Upper lobe of right lung (tissue), 1 donor: ENCODE data around the gene OSBPL2. TPM values are rescaled to one million over a fixed set of nuclear protein-coding genes. Genes with fewer than 3 reads are reported as not detected.

Experiments used
- ATAC-seq: fragments of 200-7000 bp; cut with Tn5 transposase; one replicate; pipeline ENCODE4 v1.9.1; 2020; ENCODE audit warnings: mild to moderate bottlenecking, moderate library complexity
- DNase-seq: peaks from one replicate; pipeline ENCODE4 v3.0.0-alpha.2; 2020
- H3K27ac ChIP-seq: fragments of 200-600 bp; one replicate; pipeline ENCODE4 v1.8.0; 2022
- H3K27me3 ChIP-seq: fragments of 200-600 bp; one replicate; pipeline ENCODE4 v1.8.0; 2022; ENCODE audit warnings: mild to moderate bottlenecking
- H3K36me3 ChIP-seq: fragments of 200-600 bp; one replicate; pipeline ENCODE4 v1.8.0; 2022
- H3K4me1 ChIP-seq: fragments of 200-600 bp; one replicate; pipeline ENCODE4 v1.8.0; 2022
- H3K4me3 ChIP-seq: fragments of 200-600 bp; one replicate; pipeline ENCODE4 v1.8.0; 2022; ENCODE audit warnings: mild to moderate bottlenecking
- H3K9me3 ChIP-seq: fragments of 200-600 bp; one replicate; pipeline ENCODE4 v1.8.0; 2022
- intact Hi-C: fragments of 100-400 bp; cut with DNase I; formaldehyde crosslinking; loops from one replicate; pipeline ENCODE4 v1.11.0; 2022
- total RNA-seq: library from RNA; stranded (reverse); fragmentation: NEBNext Ultra II Directional; extraction: Animal tissue kit (Norgen Biotek cat#: 25700); gene quantifications from one replicate; pipeline ENCODE4 v1.2.1, GENCODE V29; 2021
- TF ChIP-seq, protein P1 (sequence below): fragments of 200-600 bp; IDR thresholded peaks from one replicate; pipeline ENCODE4 v1.8.0; 2022; ENCODE audit warnings: antibody characterized with exemption
- donor health status: DM: no; HTN: yes; CAD: no; lungs with severe emphysema.

OSBPL2 gene
- total RNA-seq, 1 donor from 2014 or later: 52.3 TPM

DNA sequence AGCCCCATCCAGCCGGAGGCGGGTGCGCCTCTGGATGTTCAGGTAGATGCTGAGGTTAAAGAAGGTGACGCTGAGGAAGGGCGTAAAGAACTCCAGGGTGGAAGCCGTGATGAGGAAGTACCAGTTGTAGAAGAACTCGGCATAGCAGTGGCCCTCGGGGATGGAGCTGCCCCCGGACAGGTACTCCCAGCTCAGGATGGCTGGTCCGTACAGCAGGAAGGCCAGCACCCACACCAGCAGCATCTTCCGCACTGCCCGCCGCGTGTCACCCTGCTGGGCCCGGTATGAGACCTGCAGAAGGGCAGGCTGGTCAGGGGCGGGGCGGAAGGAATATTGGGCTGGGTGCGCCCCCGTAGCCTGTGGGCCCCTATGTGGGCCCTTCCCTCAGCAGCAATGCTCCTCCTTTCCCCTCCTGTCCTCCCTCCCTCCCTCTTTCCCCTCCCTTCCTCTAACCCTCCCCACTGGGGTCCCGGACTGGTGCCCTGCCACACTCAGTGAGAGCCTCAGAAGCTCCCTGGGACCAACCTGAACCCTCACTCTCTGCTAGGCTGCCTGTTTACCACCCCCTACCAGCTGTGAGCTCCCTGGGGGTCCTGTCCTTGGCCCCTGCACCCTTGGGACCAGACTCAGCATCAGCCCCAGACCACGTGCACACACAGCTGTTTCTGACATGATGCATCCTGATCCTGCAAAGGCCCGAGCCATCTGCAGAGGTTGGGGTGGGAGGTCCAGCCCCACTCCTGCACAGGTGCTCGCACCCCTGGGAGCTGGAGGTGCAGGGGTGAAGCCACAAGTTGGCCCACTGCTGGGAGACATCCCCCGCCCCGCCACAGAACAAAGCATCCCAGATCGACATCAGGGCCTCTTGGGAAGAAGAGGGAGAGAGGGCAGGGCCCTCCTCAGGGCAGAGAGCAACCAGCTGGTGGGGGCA, 21.4 kb upstream of the OSBPL2 start:
- peaks cover 74% of the 10 kb centered on the region for H3K27me3 ChIP-seq

DNA sequence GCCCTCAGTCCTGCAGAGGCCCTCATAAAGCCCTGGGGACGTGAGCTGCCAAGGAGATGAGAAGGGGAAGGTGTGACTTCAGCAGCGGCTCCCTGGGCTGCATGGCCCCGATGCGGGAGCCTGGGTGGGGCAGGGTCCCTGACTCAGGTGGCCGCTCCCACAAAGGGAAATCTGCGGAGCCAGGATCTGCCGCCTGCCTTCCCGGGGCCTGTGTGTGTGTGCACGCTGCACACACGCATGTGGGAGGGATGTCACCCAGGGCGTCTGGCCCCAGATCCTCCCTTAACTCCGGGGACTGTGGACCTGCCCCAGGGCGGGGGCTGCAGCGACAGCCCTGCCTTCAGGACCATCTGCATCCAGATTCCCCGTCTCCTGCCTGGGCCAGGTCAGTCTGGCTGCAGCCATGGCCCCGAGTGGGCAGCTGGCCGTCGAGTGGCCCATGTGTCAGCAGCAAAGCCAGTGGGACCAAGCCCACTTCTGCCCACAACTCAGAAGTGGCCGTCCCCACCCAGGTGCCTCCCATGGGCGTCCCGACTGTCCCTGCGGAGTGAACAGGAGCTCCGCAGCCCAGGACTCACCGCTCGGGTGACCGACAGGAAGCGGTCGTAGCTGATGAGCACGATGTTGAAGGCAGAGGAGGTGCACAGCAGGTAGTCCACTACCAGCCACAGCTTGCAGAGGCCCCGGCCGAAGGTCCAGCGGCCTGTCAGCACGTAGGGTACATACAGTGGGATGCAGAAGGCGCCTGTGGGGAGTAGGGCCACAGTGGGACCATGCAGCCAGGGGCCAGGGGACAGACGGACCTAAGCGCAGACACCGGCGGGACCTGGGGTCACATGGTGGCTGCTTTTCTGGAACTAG, 20.2 kb upstream of the OSBPL2 start:
- Histone ChIP-seq H3K4me3 (no peak overlapping the region), H3K27ac (no peak overlapping the region), H3K36me3 (no peaks in the 10 kb centered on the region), H3K4me1 (no peaks in the 10 kb centered on the region), H3K27me3 (peaks cover 83% of the 10 kb centered on the region), H3K9me3 (no peaks in the 10 kb centered on the region)
- intact Hi-C loops: no loop called here
- TF ChIP-seq, protein P1, sequence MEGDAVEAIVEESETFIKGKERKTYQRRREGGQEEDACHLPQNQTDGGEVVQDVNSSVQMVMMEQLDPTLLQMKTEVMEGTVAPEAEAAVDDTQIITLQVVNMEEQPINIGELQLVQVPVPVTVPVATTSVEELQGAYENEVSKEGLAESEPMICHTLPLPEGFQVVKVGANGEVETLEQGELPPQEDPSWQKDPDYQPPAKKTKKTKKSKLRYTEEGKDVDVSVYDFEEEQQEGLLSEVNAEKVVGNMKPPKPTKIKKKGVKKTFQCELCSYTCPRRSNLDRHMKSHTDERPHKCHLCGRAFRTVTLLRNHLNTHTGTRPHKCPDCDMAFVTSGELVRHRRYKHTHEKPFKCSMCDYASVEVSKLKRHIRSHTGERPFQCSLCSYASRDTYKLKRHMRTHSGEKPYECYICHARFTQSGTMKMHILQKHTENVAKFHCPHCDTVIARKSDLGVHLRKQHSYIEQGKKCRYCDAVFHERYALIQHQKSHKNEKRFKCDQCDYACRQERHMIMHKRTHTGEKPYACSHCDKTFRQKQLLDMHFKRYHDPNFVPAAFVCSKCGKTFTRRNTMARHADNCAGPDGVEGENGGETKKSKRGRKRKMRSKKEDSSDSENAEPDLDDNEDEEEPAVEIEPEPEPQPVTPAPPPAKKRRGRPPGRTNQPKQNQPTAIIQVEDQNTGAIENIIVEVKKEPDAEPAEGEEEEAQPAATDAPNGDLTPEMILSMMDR: no peak
- DNase-seq (no peak), ATAC-seq (no peak)

More for the DNA sequence above, 21.4 kb upstream of the OSBPL2 start:
- ATAC-seq (no peak), DNase-seq (no peak)
- intact Hi-C loops: no loop called here
- Histone ChIP-seq H3K4me3 (no peak overlapping the region), H3K4me1 (no peaks in the 10 kb centered on the region), H3K36me3 (no peaks in the 10 kb centered on the region), H3K9me3 (no peaks in the 10 kb centered on the region), H3K27ac (no peak overlapping the region)
- TF ChIP-seq, protein P1: no peak

GRCh38 chr20:62219101-62219991, 19.0 kb upstream of the OSBPL2 start:
- intact Hi-C loops: no loop called here
- Histone ChIP-seq H3K27ac (no peak overlapping the region), H3K27me3 (peaks cover 91% of the 10 kb centered on the region), H3K4me1 (no peaks in the 10 kb centered on the region), H3K36me3 (no peaks in the 10 kb centered on the region), H3K9me3 (no peaks in the 10 kb centered on the region), H3K4me3 (no peak overlapping the region)
- TF ChIP-seq, protein P1: no peak
- DNase-seq (no peak), ATAC-seq (no peak)

DNA sequence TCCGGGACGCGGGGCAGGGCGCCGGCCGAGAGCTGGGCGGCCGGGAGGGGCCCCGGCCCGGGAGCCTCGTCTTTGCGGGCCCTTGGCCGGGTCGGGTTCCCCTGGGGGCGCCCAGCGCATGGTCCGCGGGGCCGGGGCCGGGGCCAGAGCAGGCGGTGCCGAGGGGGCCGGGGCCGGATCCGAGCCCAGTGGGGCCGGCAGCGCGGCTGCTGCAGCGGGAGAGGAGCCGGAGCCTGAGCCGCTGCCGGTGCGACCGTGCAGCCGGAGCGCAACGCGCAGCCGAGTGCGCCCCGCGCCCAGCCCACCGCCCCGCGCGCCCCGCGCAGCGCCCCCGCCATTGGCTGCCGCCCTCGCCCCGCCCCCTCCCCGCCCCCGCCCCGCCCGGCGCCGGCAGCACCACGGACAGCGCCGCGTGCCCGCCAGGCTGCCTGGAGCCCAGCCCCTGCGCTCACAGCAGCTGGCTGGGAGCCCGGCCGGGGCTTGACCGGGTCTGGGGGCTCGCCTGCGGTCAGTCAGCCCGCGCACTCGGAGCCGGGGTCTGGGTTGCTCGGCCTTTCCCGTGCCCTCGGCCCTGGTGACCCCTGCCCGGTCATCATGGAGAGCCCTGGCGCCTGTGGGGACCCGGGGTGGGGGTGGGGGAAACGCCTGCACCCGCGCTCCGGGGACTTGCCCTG, 18.2 kb upstream of the OSBPL2 start, which contains the start of gene HRH3:
HRH3 (minus strand) TSS at position 287 of the 674 bp plus-strand sequence. CDS start 308 bp downstream, outside the sequence.
- Histone ChIP-seq H3K36me3 (no peaks in the 10 kb centered on the region), H3K9me3 (no peaks in the 10 kb centered on the region), H3K27ac (no peak within 1 kb of the TSS), H3K4me3 (no peak within 1 kb of the TSS), H3K27me3 (peaks cover 91% of the 10 kb centered on the region), H3K4me1 (no peaks in the 10 kb centered on the region)
- TF ChIP-seq, protein P1: no peak
- DNase-seq (no peak), ATAC-seq (peak; percentile 68)
- intact Hi-C loops: no loop called here
